ENCODE data around the gene NAA16.
"Not testable (repeated sequence)": the region's sequence is repeated elsewhere in the genome, so short reads cannot be mapped to it uniquely, and the experiment has no call there.

- TF ChIP-seq, protein P1, sequence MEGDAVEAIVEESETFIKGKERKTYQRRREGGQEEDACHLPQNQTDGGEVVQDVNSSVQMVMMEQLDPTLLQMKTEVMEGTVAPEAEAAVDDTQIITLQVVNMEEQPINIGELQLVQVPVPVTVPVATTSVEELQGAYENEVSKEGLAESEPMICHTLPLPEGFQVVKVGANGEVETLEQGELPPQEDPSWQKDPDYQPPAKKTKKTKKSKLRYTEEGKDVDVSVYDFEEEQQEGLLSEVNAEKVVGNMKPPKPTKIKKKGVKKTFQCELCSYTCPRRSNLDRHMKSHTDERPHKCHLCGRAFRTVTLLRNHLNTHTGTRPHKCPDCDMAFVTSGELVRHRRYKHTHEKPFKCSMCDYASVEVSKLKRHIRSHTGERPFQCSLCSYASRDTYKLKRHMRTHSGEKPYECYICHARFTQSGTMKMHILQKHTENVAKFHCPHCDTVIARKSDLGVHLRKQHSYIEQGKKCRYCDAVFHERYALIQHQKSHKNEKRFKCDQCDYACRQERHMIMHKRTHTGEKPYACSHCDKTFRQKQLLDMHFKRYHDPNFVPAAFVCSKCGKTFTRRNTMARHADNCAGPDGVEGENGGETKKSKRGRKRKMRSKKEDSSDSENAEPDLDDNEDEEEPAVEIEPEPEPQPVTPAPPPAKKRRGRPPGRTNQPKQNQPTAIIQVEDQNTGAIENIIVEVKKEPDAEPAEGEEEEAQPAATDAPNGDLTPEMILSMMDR (IDR thresholded peaks at IDR 0.05) = not testable (repeated sequence)
- not testable (repeated sequence) for TF ChIP-seq POLR2A (IDR thresholded peaks at IDR 0.05)
Measured at GRCh38 chr13:41421330-41421729, 110.3 kb downstream of the NAA16 start.

Measured in uterus (tissue), 2 donors.